Heart right ventricle (tissue), 16 donors: Measurements from ENCODE around the gene DHX8. TPM values are rescaled to one million over a fixed set of nuclear protein-coding genes. Genes with fewer than 3 reads are reported as not detected.

Experiments
- ATAC-seq, 8 donors: fragments of 200-7000 bp; cut with Tn5 transposase; one replicate each; pipeline ENCODE4 v1.9.1; 2020; ENCODE audit warnings: mild to moderate bottlenecking in 8 of 8, moderate library complexity in 8 of 8, moderate number of reproducible peaks in 1 of 8
- DNase-seq, 2 donors: peaks; one replicate each; pipeline ENCODE4 v3.0.0-alpha.2; 2020
- H3K27ac ChIP-seq, 10 donors: fragments of 200-600 bp; sonication (generic) in 2 of 10; one replicate each; pipeline versions ENCODE4 v1.5.0 to v1.8.0; 2020 to 2022; ENCODE audit warnings: mild to moderate bottlenecking in 3 of 10
- H3K27me3 ChIP-seq, 7 donors: fragments of 200-600 bp; one replicate each; pipeline ENCODE4 v1.8.0; 2021 to 2022; ENCODE audit warnings: mild to moderate bottlenecking in 2 of 7
- H3K36me3 ChIP-seq, 9 donors: fragments of 200-600 bp; sonication (generic) in 1 of 9; one replicate each; pipeline versions ENCODE4 v1.5.0 to v1.8.0; 2020 to 2022; ENCODE audit warnings: mild to moderate bottlenecking in 2 of 9
- H3K4me1 ChIP-seq, 9 donors: fragments of 200-600 bp; sonication (generic) in 1 of 9; one replicate each; pipeline versions ENCODE4 v1.5.0 to v1.8.0; 2020 to 2022; ENCODE audit warnings: mild to moderate bottlenecking in 4 of 9
- H3K4me3 ChIP-seq, 10 donors: fragments of 200-600 bp; sonication (generic) in 2 of 10; one replicate each; pipeline versions ENCODE4 v1.5.0 to v1.8.0; 2020 to 2022; ENCODE audit warnings: mild to moderate bottlenecking in 7 of 10, moderate library complexity in 2 of 10
- H3K9me3 ChIP-seq, 11 donors: fragments of 200-600 bp in 10 of 11; sonication (generic) in 2 of 11; one replicate each; pipeline versions ENCODE4 v1.5.0 to v1.8.0; 2013 to 2022; ENCODE audit warnings: mild to moderate bottlenecking in 2 of 11, control low read depth in 1 of 11, moderate library complexity in 1 of 11
- CTCF ChIP-seq, 9 donors: fragments of 200-600 bp; sonication (generic) in 2 of 9; IDR thresholded peaks; one replicate each; pipeline versions ENCODE4 v1.5.0 to v1.8.0; 2021 to 2022; ENCODE audit warnings: antibody characterized with exemption in 9 of 9, mild to moderate bottlenecking in 5 of 9, moderate library complexity in 1 of 9
- WGBS, 2 donors: extraction: QIAGEN DNeasy Blood & Tissue Kit; methylation state at CpG; one replicate each; pipeline ENCODE4 v1.1.7; 2013; ENCODE audit warnings: inconsistent platforms in 1 of 2; 5-methylcytosine and 5-hydroxymethylcytosine counted together
- intact Hi-C, 10 donors: fragments of 100-400 bp; cut with DNase I; formaldehyde crosslinking; loops; one replicate each; pipeline versions ENCODE4 v1.11.1 to v1.14.2; 2022
- polyA plus RNA-seq, 2 donors: library from polyadenylated mRNA; stranded (reverse); fragments of 200-250 nt; gene quantifications; one replicate each; pipeline ENCODE4 v1.2.3, GENCODE V29; 2013
- total RNA-seq, 10 donors: library from RNA; stranded (reverse); fragmentation: NEBNext Ultra II Directional in 3 of 10; extraction: Animal tissue kit (Norgen Biotek cat#: 25700) in 3 of 10; gene quantifications; one replicate each; pipeline versions ENCODE4 v1.2.1 to v1.2.4, GENCODE V29; 2021 to 2023
- donor health status: Arrhythmogenic right ventricular cardiomyopathy.
- donor health status: ischemic (EF 13 %, LVEDD 7.1; RV severe dilation, severe dysfunction).
- donor health status: healthy with polysubstance abuse.
- donor health status: DM: no; HTN: yes; CAD: no.
- donor health status: DM: no; HTN: no; CAD: no.
- donor health status: ischemic (EF 25% LVEDD 6.9; RV normal size, moderate dysfunction).
- donor health status: ischemic (EF 25% LVEDD 5.7; RV mildly dilated, moderate dysfunction).
- donor health status: healthy.
- donor health status: DM: yes; HTN: yes; CAD: no.
- donor health status: Ischemic cardiomyopathy.
- donor health status: ischemic (EF 35%, LVEDD 5.7; RV mildly dilated, moderate dysfunction).
- donor health status: nonischemic (EF 11% LVEDD 7.7; RV severe dilation, severe dysfunction).
- donor health status: DM: yes; HTN: yes; CAD: no.
- donor health status: PGD.
- donor health status: ischemic (EF 29% LVEDD 5.4; RV normal size, mild dysfunction).
- donor health status: nonischemic (EF 23%, LVEDD 6.1; RV moderate dilation, normal function).

DHX8 gene
- total and polyA plus RNA-seq, 12 donors: 19.2 to 42.0 (median 28.4) TPM

GRCh38 chr17:43574896-43575525, 91.2 kb downstream of the DHX8 start:
- H3K36me3 ChIP-seq: no peaks in the 10 kb centered on the region
- no peaks in the 10 kb centered on the region for H3K9me3 ChIP-seq
- ATAC-seq (no peak), DNase-seq (no peak)
- TF ChIP-seq CTCF (IDR thresholded peaks at IDR 0.05): no peak
- peaks cover 14 to 38% (median 18%) of the 10 kb centered on the region in 9 donors for H3K4me1 ChIP-seq
- no peak overlapping the region for H3K27ac ChIP-seq
- intact Hi-C loops: loop anchor here in 9 of 10 donors (5.0 to 10.0 kb wide), 4 partner anchors 58 to 190 kb away; partner anchors contain the start of gene SOST (in 1 of the 9)
- no peaks in the 10 kb centered on the region for H3K27me3 ChIP-seq
- H3K4me3 ChIP-seq: no peak overlapping the region
- 39 to 46% methylated on average over 5 of the region's 5 CpGs for WGBS, 2 donors

Other genes starting within 250 kb of the DHX8 start
- gene RNU2-1, start 250.0 kb upstream of the DHX8 start, total RNA-seq: 1,000 to 10,000 TPM in 8 of 10 donors, 100 to 1,000 TPM in 2; 802 to 4,475 (median 3,039) TPM
- not detected for gene RNU2-1, start 250.0 kb upstream of the DHX8 start, polyA plus RNA-seq
- 1 to 10 TPM; 2.5 to 6.9 (median 3.9) TPM for gene ARL4D, start 85.0 kb upstream of the DHX8 start, total RNA-seq
- 10 to 100 TPM in 1 of 2 donors, 1 to 10 TPM in 1; 7.8 to 13.5 TPM for gene ARL4D, start 85.0 kb upstream of the DHX8 start, polyA plus RNA-seq
- 1 to 10 TPM in 3 of 10 donors, under 1 TPM in 6, not detected in 1; 0.40 to 1.6 (median 0.76) TPM for gene ETV4, start 62.4 kb downstream of the DHX8 start, total RNA-seq
- gene ETV4, start 62.4 kb downstream of the DHX8 start, polyA plus RNA-seq: 1 to 10 TPM in 1 of 2 donors, under 1 TPM in 1; 0.59 to 2.8 TPM
- gene MEOX1, start 177.9 kb downstream of the DHX8 start, total RNA-seq: 10 to 100 TPM in 8 of 10 donors, 1 to 10 TPM in 2; 6.4 to 20.7 (median 12.3) TPM
- gene MEOX1, start 177.9 kb downstream of the DHX8 start, polyA plus RNA-seq: 10 to 100 TPM; 17.0 to 25.3 TPM